K562 (cell line): ENCODE data around the gene NODAL. TPM values are rescaled to one million over a fixed set of nuclear protein-coding genes. Genes with fewer than 3 reads are reported as not detected.
A peak's percentile ranks its signal among the peaks of the same experiment; 100 is the strongest.

Experiments used
- CHD4 ChIP-seq: fragments of 200-600 bp; sonication (generic); IDR thresholded peaks from 3 replicates; pipeline ENCODE4 v1.6.1; 2012; ENCODE audit warnings: low read depth, mild to moderate bottlenecking, mixed read lengths, low read length, inconsistent platforms; ENCODE audit not compliant: insufficient read depth, insufficient replicate concordance, poor library complexity, severe bottlenecking
- CSDE1 ChIP-seq, 2 experiments: fragments of 450-650 bp; IDR thresholded peaks; 2 replicates each; pipeline ENCODE4 v1.6.1; 2016; ENCODE audit warnings: mild to moderate bottlenecking in 1 of 2
- ILF3 ChIP-seq: fragments of 450-650 bp; IDR thresholded peaks from 2 replicates; pipeline ENCODE4 v1.6.1; 2018; ENCODE audit warnings: antibody characterized with exemption, mild to moderate bottlenecking, moderate library complexity, borderline replicate concordance
- LEF1 ChIP-seq: fragments of 450-650 bp; IDR thresholded peaks from 2 replicates; pipeline ENCODE4 v1.6.1; 2016; ENCODE audit warnings: mild to moderate bottlenecking
- NR4A1 ChIP-seq, 2 experiments: fragments of 250-450 bp in 1 of 2; fragments of 450-650 bp in 1 of 2; sonication (Bioruptor Pico) in 1 of 2; IDR thresholded peaks; 2 replicates each; pipeline versions ENCODE4 v1.4.0 to v1.6.1; 2016 to 2020; ENCODE audit warnings: mild to moderate bottlenecking in 2 of 2, missing compliant biosample characterization in 1 of 2, missing genetic modification characterization in 1 of 2, moderate library complexity in 1 of 2
- POLR3A ChIP-seq: IDR thresholded peaks from 2 replicates; pipeline ENCODE4 v1.6.1; 2011; ENCODE audit warnings: borderline replicate concordance, mild to moderate bottlenecking, moderate library complexity; ENCODE audit not compliant: insufficient read length, insufficient read depth; ENCODE audit errors: extremely low read depth
- PYGO2 ChIP-seq: fragments of 450-650 bp; IDR thresholded peaks from 2 replicates; pipeline ENCODE4 v1.6.1; 2016; ENCODE audit warnings: mild to moderate bottlenecking, missing genetic modification characterization, moderate library complexity, missing compliant biosample characterization
- SMAD2 ChIP-seq: fragments of 150-350 bp; IDR thresholded peaks from 2 replicates; pipeline ENCODE4 v1.6.1; 2014; ENCODE audit warnings: low read depth, mild to moderate bottlenecking, low read length
- ZNF174 ChIP-seq: fragments of 250-450 bp; sonication (Bioruptor Pico); IDR thresholded peaks from 2 replicates; pipeline ENCODE4 v1.4.0; 2020; ENCODE audit warnings: mild to moderate bottlenecking
- ZNF75A ChIP-seq: fragments of 450-650 bp; formaldehyde crosslinking; IDR thresholded peaks from 2 replicates; pipeline ENCODE4 v1.4.0; 2020; ENCODE audit warnings: mild to moderate bottlenecking
- polyA plus RNA-seq, 8 experiments: library from polyadenylated mRNA; depleted of rRNA in 4 of 8; stranded (reverse) in 5 of 8; unstranded in 3 of 8; fragments of >200 nt; fragmentation: Nextera tagmentation in 2 of 8; fragmentation: Illumina TruSeq in 1 of 8; extraction: Ambion mirVana in 2 of 8; extraction: Trizol in 1 of 8; gene quantifications; 2 replicates each; pipeline versions ENCODE4 v1.2.1 to v1.2.3, GENCODE V29; 2011 to 2014; ENCODE audit warnings: inconsistent platforms in 1 of 8, missing spikeins in 1 of 8
- total RNA-seq, 7 experiments: library from RNA; depleted of rRNA in 6 of 7; stranded (reverse); fragments of >200 nt in 6 of 7; fragmentation: Illumina TruSeq in 2 of 7; extraction: Trizol in 2 of 7; gene quantifications; 2 replicates each; pipeline versions ENCODE4 v1.2.1 to v1.2.3, GENCODE V29; 2011 to 2021; ENCODE audit warnings: low replicate concordance in 1 of 7
- TF ChIP-seq, protein P1 (sequence below): fragments of 250-450 bp; sonication (Bioruptor Pico); IDR thresholded peaks from 2 replicates; pipeline ENCODE4 v1.5.1; 2021; ENCODE audit warnings: mild to moderate bottlenecking
- TF ChIP-seq, protein P2 (sequence below): fragments of 150-350 bp; conservative IDR thresholded peaks from 2 replicates; pipeline ENCODE4 v1.6.1; 2014; ENCODE audit warnings: low read length
- TF ChIP-seq, protein P3 (sequence below), 2 experiments: fragments of 450-650 bp; formaldehyde crosslinking in 1 of 2; IDR thresholded peaks; 2 replicates each; pipeline versions ENCODE4 v1.4.0 to v1.6.1; 2014 to 2020; ENCODE audit warnings: mild to moderate bottlenecking in 2 of 2, borderline replicate concordance in 1 of 2, low read depth in 1 of 2

NODAL gene
- total and polyA plus RNA-seq, 9 of the 15 experiments (the other 6 are each of a cell fraction or from before 2014, with no cell fraction given) = not detected

DNA sequence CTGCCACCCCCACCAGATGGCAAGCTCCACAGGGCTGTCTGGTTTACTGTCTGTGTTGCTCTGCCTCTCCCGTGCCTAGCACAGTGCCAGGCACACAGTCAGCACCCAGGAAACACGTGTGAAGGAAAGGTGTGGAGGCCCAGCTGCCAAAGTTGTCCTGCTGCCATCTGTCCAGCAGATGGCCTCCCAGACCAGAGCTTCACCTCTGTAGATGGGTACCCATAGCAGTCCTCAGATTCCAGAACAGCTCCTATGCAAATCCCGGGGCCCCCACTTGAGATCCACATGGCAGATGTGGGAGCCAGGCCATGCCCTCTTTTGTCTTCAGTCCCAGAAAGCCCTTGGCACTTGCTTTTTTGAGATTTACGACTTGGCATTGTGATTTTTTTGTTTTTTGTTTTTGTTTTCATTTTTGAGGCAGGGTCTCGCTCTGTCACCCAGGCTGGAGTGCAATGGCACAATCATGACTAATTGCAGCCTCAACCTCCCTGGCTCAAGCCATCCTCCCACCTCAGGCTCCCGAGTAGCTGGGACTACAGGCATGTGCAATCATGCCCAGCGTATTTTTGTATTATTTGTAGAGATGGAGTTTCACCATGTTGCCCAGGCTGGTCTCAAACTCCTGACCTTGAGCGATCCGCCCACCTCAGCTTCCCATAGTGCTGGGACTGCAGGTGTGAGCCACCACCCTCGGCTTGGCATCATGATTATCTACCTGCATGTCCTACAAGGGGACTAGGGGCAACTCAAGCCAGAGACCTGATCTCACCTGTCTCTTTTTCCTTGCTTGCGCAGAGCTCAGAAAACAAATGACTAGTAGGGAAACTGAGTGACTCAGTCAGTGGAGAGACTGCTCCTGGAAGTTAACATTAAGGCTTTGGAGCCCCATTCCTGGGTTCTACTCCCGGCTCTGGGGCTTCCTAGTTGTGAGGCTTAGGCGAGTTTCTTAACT lies 20.2 kb upstream of the NODAL start (continued):
- TF ChIP-seq, protein P1, sequence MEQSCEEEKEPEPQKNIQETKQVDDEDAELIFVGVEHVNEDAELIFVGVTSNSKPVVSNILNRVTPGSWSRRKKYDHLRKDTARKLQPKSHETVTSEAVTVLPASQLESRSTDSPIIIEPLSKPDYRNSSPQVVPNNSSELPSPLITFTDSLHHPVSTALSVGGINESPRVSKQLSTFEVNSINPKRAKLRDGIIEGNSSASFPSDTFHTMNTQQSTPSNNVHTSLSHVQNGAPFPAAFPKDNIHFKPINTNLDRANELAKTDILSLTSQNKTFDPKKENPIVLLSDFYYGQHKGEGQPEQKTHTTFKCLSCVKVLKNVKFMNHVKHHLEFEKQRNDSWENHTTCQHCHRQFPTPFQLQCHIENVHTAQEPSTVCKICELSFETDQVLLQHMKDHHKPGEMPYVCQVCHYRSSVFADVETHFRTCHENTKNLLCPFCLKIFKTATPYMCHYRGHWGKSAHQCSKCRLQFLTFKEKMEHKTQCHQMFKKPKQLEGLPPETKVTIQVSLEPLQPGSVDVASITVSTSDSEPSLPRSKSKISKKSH (CRISPR knock-in tag) = no peak
- TF ChIP-seq NR4A1 (CRISPR knock-in tag; IDR thresholded peaks at IDR 0.05) (no peak), NR4A1 (tag; IDR thresholded peaks at IDR 0.05) (no peak), ILF3 (no peak), ZNF174 (CRISPR knock-in tag) (no peak), CSDE1 (IDR thresholded peaks at IDR 0.05) (no peak), ZNF75A (CRISPR knock-in tag) (no peak), LEF1 (no peak), PYGO2 (tag) (no peak), POLR3A (no peak), SMAD2 (no peak), CHD4 (no peak)
- TF ChIP-seq, protein P2, sequence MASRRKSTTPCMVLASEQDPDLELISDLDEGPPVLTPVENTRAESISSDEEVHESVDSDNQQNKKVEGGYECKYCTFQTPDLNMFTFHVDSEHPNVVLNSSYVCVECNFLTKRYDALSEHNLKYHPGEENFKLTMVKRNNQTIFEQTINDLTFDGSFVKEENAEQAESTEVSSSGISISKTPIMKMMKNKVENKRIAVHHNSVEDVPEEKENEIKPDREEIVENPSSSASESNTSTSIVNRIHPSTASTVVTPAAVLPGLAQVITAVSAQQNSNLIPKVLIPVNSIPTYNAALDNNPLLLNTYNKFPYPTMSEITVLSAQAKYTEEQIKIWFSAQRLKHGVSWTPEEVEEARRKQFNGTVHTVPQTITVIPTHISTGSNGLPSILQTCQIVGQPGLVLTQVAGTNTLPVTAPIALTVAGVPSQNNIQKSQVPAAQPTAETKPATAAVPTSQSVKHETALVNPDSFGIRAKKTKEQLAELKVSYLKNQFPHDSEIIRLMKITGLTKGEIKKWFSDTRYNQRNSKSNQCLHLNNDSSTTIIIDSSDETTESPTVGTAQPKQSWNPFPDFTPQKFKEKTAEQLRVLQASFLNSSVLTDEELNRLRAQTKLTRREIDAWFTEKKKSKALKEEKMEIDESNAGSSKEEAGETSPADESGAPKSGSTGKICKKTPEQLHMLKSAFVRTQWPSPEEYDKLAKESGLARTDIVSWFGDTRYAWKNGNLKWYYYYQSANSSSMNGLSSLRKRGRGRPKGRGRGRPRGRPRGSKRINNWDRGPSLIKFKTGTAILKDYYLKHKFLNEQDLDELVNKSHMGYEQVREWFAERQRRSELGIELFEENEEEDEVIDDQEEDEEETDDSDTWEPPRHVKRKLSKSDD = no peak
- TF ChIP-seq, protein P3, sequence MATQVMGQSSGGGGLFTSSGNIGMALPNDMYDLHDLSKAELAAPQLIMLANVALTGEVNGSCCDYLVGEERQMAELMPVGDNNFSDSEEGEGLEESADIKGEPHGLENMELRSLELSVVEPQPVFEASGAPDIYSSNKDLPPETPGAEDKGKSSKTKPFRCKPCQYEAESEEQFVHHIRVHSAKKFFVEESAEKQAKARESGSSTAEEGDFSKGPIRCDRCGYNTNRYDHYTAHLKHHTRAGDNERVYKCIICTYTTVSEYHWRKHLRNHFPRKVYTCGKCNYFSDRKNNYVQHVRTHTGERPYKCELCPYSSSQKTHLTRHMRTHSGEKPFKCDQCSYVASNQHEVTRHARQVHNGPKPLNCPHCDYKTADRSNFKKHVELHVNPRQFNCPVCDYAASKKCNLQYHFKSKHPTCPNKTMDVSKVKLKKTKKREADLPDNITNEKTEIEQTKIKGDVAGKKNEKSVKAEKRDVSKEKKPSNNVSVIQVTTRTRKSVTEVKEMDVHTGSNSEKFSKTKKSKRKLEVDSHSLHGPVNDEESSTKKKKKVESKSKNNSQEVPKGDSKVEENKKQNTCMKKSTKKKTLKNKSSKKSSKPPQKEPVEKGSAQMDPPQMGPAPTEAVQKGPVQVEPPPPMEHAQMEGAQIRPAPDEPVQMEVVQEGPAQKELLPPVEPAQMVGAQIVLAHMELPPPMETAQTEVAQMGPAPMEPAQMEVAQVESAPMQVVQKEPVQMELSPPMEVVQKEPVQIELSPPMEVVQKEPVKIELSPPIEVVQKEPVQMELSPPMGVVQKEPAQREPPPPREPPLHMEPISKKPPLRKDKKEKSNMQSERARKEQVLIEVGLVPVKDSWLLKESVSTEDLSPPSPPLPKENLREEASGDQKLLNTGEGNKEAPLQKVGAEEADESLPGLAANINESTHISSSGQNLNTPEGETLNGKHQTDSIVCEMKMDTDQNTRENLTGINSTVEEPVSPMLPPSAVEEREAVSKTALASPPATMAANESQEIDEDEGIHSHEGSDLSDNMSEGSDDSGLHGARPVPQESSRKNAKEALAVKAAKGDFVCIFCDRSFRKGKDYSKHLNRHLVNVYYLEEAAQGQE (IDR thresholded peaks at IDR 0.05; ENCODE audit: borderline replicate concordance) = peak; percentile 84
- TF ChIP-seq, protein P3 (CRISPR knock-in tag; IDR thresholded peaks at IDR 0.05; ENCODE audit: low read depth) = no peak
